Activated naive CD4-positive, alpha-beta T cell treated with anti-CD3 and anti-CD28 coated beads, Interleukin-2, amount 50 U/mL, for 72 hours (primary cell): ENCODE results near the gene SF3A2. TPM values are rescaled to one million over a fixed set of nuclear protein-coding genes. Genes with fewer than 3 reads are reported as not detected.

ENCODE experiments used
- ATAC-seq, 2 donors: fragments of 150-1000 bp; cut with Tn5 transposase; 2 replicates each; pipeline ENCODE4 v1.10.0; 2021; ENCODE audit warnings: mild to moderate bottlenecking in 2 of 2, moderate library complexity in 2 of 2
- DNase-seq, 2 donors: peaks; one replicate each; pipeline ENCODE4 v3.0.0; 2021 to 2022; ENCODE audit warnings: low spot score in 2 of 2
- H3K27ac Mint-ChIP-seq, 2 donors: one replicate each; pipeline ENCODE4 v1.8.0; 2022; ENCODE audit warnings: mild to moderate bottlenecking in 2 of 2, mixed read lengths in 2 of 2
- H3K36me3 Mint-ChIP-seq, 2 donors: one replicate each; pipeline ENCODE4 v1.8.0; 2022; ENCODE audit warnings: mixed read lengths in 2 of 2
- H3K9me3 Mint-ChIP-seq, 2 donors: one replicate each; pipeline ENCODE4 v1.8.0; 2022; ENCODE audit warnings: mixed read lengths in 2 of 2
- total RNA-seq, 2 donors: library from RNA; stranded (reverse); gene quantifications; one replicate each; pipeline ENCODE4 v1.2.3, GENCODE V29; 2022

The SF3A2 gene
- total RNA-seq, 2 donors from 2014 or later, result 145 to 154 TPM

GRCh38 chr19:2282862-2283237, 46.2 kb downstream of the SF3A2 start:
- no peak for DNase-seq

GRCh38 chr19:2283835-2284507, 47.3 kb downstream of the SF3A2 start:
- no peak overlapping the region for H3K27ac Mint-ChIP-seq
- H3K36me3 Mint-ChIP-seq, result no peaks in the 10 kb centered on the region
- no peaks in the 10 kb centered on the region for H3K9me3 Mint-ChIP-seq
- ATAC-seq (no peak), DNase-seq (no peak)

More at GRCh38 chr19:2282862-2283237, 46.2 kb downstream of the SF3A2 start:
- Mint-ChIP-seq H3K9me3 (no peaks in the 10 kb centered on the region), H3K27ac (peak overlapping the region; percentile 22 to 39), H3K36me3 (no peaks in the 10 kb centered on the region)
- ATAC-seq, result no peak

- ATAC-seq, result no peak
- no peaks in the 10 kb centered on the region for H3K36me3 Mint-ChIP-seq
- H3K9me3 Mint-ChIP-seq, result no peaks in the 10 kb centered on the region
- no peak overlapping the region for H3K27ac Mint-ChIP-seq
- DNase-seq, result no peak
These were observed 49.9 kb downstream of the SF3A2 start for GRCh38 chr19:2286402-2287140.

GRCh38 chr19:2287585-2288337, 51.1 kb downstream of the SF3A2 start:
- no peak for ATAC-seq
- Mint-ChIP-seq H3K9me3 (no peaks in the 10 kb centered on the region), H3K36me3 (no peaks in the 10 kb centered on the region), H3K27ac (peak overlapping the region in 1 of 2 donors; percentile 68)
- no peak for DNase-seq

GRCh38 chr19:2288338-2288817, 51.8 kb downstream of the SF3A2 start:
- Mint-ChIP-seq H3K9me3 (no peaks in the 10 kb centered on the region), H3K27ac (peak overlapping the region; percentile 39 to 68), H3K36me3 (no peaks in the 10 kb centered on the region)
- ATAC-seq, result peak in 1 of 2 donors; percentile 0
- DNase-seq, result no peak

- Mint-ChIP-seq H3K9me3 (no peaks in the 10 kb centered on the region), H3K27ac (peak overlapping the region; percentile 68 to 87), H3K36me3 (no peaks in the 10 kb centered on the region)
- DNase-seq (no peak), ATAC-seq (peak; percentile 8 to 9)
These were observed 52.4 kb downstream of the SF3A2 start for GRCh38 chr19:2288818-2289713.

GRCh38 chr19:2289714-2290435, 53.3 kb downstream of the SF3A2 start:
- no peaks in the 10 kb centered on the region for H3K36me3 Mint-ChIP-seq
- ATAC-seq, result peak; percentile 61 to 87
- DNase-seq, result peak in 1 of 2 donors; percentile 52
- H3K9me3 Mint-ChIP-seq, result no peaks in the 10 kb centered on the region
- H3K27ac Mint-ChIP-seq, result peak overlapping the region; percentile 68 to 87

GRCh38 chr19:2290441-2291184, 54.0 kb downstream of the SF3A2 start:
- DNase-seq, result no peak
- Mint-ChIP-seq H3K36me3 (no peaks in the 10 kb centered on the region), H3K27ac (peak overlapping the region in 1 of 2 donors; percentile 68), H3K9me3 (no peaks in the 10 kb centered on the region)
- peak; percentile 2 to 29 for ATAC-seq

- H3K36me3 Mint-ChIP-seq, result no peaks in the 10 kb centered on the region
- ATAC-seq, result no peak
- no peak overlapping the region for H3K27ac Mint-ChIP-seq
- DNase-seq, result no peak
- H3K9me3 Mint-ChIP-seq, result no peaks in the 10 kb centered on the region
These were observed 54.6 kb downstream of the SF3A2 start for GRCh38 chr19:2291185-2291751.

GRCh38 chr19:2294687-2295335, 58.2 kb downstream of the SF3A2 start:
- no peak for DNase-seq
- no peak for ATAC-seq
- H3K9me3 Mint-ChIP-seq, result no peaks in the 10 kb centered on the region
- no peaks in the 10 kb centered on the region for H3K36me3 Mint-ChIP-seq
- no peak overlapping the region for H3K27ac Mint-ChIP-seq

- no peaks in the 10 kb centered on the region for H3K36me3 Mint-ChIP-seq
- ATAC-seq (no peak), DNase-seq (no peak)
- no peak overlapping the region for H3K27ac Mint-ChIP-seq
- H3K9me3 Mint-ChIP-seq, result no peaks in the 10 kb centered on the region
These were observed 59.5 kb downstream of the SF3A2 start for GRCh38 chr19:2296141-2296540.
